NCI-H2227 treated with DMSO at 0.1 percent for 48 hours (cell line): ENCODE data around the gene NEURL1B.
"Not testable (repeated sequence)": the region's sequence is repeated elsewhere in the genome, so short reads cannot be mapped to it uniquely, and the experiment has no call there.

Experiments
- DNase-seq: peaks from one replicate; lab custom pipeline; 2025; lab: John Stamatoyannopoulos, UW

The NEURL1B gene

GRCh38 chr5:172678362-172678874 lies 37.4 kb downstream of the NEURL1B start:
- DNase-seq = not testable (repeated sequence)

GRCh38 chr5:172678902-172679301 lies 37.8 kb downstream of the NEURL1B start:
- no peak for DNase-seq

- DNase-seq = no peak
Observed at GRCh38 chr5:172679628-172680212, 38.7 kb downstream of the NEURL1B start.

GRCh38 chr5:172680921-172681320 lies 39.9 kb downstream of the NEURL1B start:
- no peak for DNase-seq

GRCh38 chr5:172681421-172681820 lies 40.4 kb downstream of the NEURL1B start:
- no peak for DNase-seq

- no peak for DNase-seq
Observed at GRCh38 chr5:172683264-172683644, 42.2 kb downstream of the NEURL1B start.

- DNase-seq = no peak
Observed at GRCh38 chr5:172683645-172684471, 42.8 kb downstream of the NEURL1B start.

- no peak for DNase-seq
Observed at GRCh38 chr5:172685091-172685490, 44.0 kb downstream of the NEURL1B start.

- DNase-seq = no peak
Observed at GRCh38 chr5:172686111-172686510, 45.0 kb downstream of the NEURL1B start.

GRCh38 chr5:172686539-172687390 lies 45.7 kb downstream of the NEURL1B start:
- no peak for DNase-seq

- no peak for DNase-seq
Observed at GRCh38 chr5:172687940-172688339, 46.9 kb downstream of the NEURL1B start.

- DNase-seq = no peak
Observed at GRCh38 chr5:172688349-172689217, 47.5 kb downstream of the NEURL1B start.

- no peak for DNase-seq
Observed at GRCh38 chr5:172689218-172689572, 48.1 kb downstream of the NEURL1B start.

- DNase-seq = no peak
Observed at GRCh38 chr5:172689801-172690200, 48.7 kb downstream of the NEURL1B start.

GRCh38 chr5:172690258-172691075 lies 49.4 kb downstream of the NEURL1B start:
- DNase-seq = no peak

- DNase-seq = no peak
Observed at GRCh38 chr5:172691886-172692285, 50.8 kb downstream of the NEURL1B start.

- DNase-seq = no peak
Observed at GRCh38 chr5:172692451-172692850, 51.4 kb downstream of the NEURL1B start.

- DNase-seq = no peak
Observed at GRCh38 chr5:172692981-172693380, 51.9 kb downstream of the NEURL1B start.

- DNase-seq = no peak
Observed at GRCh38 chr5:172694061-172694460, 53.0 kb downstream of the NEURL1B start.

GRCh38 chr5:172694541-172694940 lies 53.5 kb downstream of the NEURL1B start:
- no peak for DNase-seq
